Heart right ventricle (tissue), 16 donors: ENCODE measurements around the gene TPM1. TPM values are rescaled to one million over a fixed set of nuclear protein-coding genes. Genes with fewer than 3 reads are reported as not detected.

Experiments used
- ATAC-seq, 8 donors: fragments of 200-7000 bp; cut with Tn5 transposase; one replicate each; pipeline ENCODE4 v1.9.1; 2020; ENCODE audit warnings: mild to moderate bottlenecking in 8 of 8, moderate library complexity in 8 of 8, moderate number of reproducible peaks in 1 of 8
- DNase-seq, 2 donors: peaks; one replicate each; pipeline ENCODE4 v3.0.0-alpha.2; 2020
- H3K27ac ChIP-seq, 10 donors: fragments of 200-600 bp; sonication (generic) in 2 of 10; one replicate each; pipeline versions ENCODE4 v1.5.0 to v1.8.0; 2020 to 2022; ENCODE audit warnings: mild to moderate bottlenecking in 3 of 10
- H3K27me3 ChIP-seq, 7 donors: fragments of 200-600 bp; one replicate each; pipeline ENCODE4 v1.8.0; 2021 to 2022; ENCODE audit warnings: mild to moderate bottlenecking in 2 of 7
- H3K36me3 ChIP-seq, 9 donors: fragments of 200-600 bp; sonication (generic) in 1 of 9; one replicate each; pipeline versions ENCODE4 v1.5.0 to v1.8.0; 2020 to 2022; ENCODE audit warnings: mild to moderate bottlenecking in 2 of 9
- H3K4me1 ChIP-seq, 9 donors: fragments of 200-600 bp; sonication (generic) in 1 of 9; one replicate each; pipeline versions ENCODE4 v1.5.0 to v1.8.0; 2020 to 2022; ENCODE audit warnings: mild to moderate bottlenecking in 4 of 9
- H3K4me3 ChIP-seq, 10 donors: fragments of 200-600 bp; sonication (generic) in 2 of 10; one replicate each; pipeline versions ENCODE4 v1.5.0 to v1.8.0; 2020 to 2022; ENCODE audit warnings: mild to moderate bottlenecking in 7 of 10, moderate library complexity in 2 of 10
- H3K9me3 ChIP-seq, 11 donors: fragments of 200-600 bp in 10 of 11; sonication (generic) in 2 of 11; one replicate each; pipeline versions ENCODE4 v1.5.0 to v1.8.0; 2013 to 2022; ENCODE audit warnings: mild to moderate bottlenecking in 2 of 11, control low read depth in 1 of 11, moderate library complexity in 1 of 11
- CTCF ChIP-seq, 9 donors: fragments of 200-600 bp; sonication (generic) in 2 of 9; IDR thresholded peaks; one replicate each; pipeline versions ENCODE4 v1.5.0 to v1.8.0; 2021 to 2022; ENCODE audit warnings: antibody characterized with exemption in 9 of 9, mild to moderate bottlenecking in 5 of 9, moderate library complexity in 1 of 9
- WGBS, 2 donors: extraction: QIAGEN DNeasy Blood & Tissue Kit; methylation state at CpG; one replicate each; pipeline ENCODE4 v1.1.7; 2013; ENCODE audit warnings: inconsistent platforms in 1 of 2; 5-methylcytosine and 5-hydroxymethylcytosine counted together
- intact Hi-C, 10 donors: fragments of 100-400 bp; cut with DNase I; formaldehyde crosslinking; loops; one replicate each; pipeline versions ENCODE4 v1.11.1 to v1.14.2; 2022
- polyA plus RNA-seq, 2 donors: library from polyadenylated mRNA; stranded (reverse); fragments of 200-250 nt; gene quantifications; one replicate each; pipeline ENCODE4 v1.2.3, GENCODE V29; 2013
- total RNA-seq, 10 donors: library from RNA; stranded (reverse); fragmentation: NEBNext Ultra II Directional in 3 of 10; extraction: Animal tissue kit (Norgen Biotek cat#: 25700) in 3 of 10; gene quantifications; one replicate each; pipeline versions ENCODE4 v1.2.1 to v1.2.4, GENCODE V29; 2021 to 2023
- donor health status: Arrhythmogenic right ventricular cardiomyopathy.
- donor health status: ischemic (EF 13 %, LVEDD 7.1; RV severe dilation, severe dysfunction).
- donor health status: healthy with polysubstance abuse.
- donor health status: DM: no; HTN: yes; CAD: no.
- donor health status: DM: no; HTN: no; CAD: no.
- donor health status: ischemic (EF 25% LVEDD 6.9; RV normal size, moderate dysfunction).
- donor health status: ischemic (EF 25% LVEDD 5.7; RV mildly dilated, moderate dysfunction).
- donor health status: healthy.
- donor health status: DM: yes; HTN: yes; CAD: no.
- donor health status: Ischemic cardiomyopathy.
- donor health status: ischemic (EF 35%, LVEDD 5.7; RV mildly dilated, moderate dysfunction).
- donor health status: nonischemic (EF 11% LVEDD 7.7; RV severe dilation, severe dysfunction).
- donor health status: DM: yes; HTN: yes; CAD: no.
- donor health status: PGD.
- donor health status: ischemic (EF 29% LVEDD 5.4; RV normal size, mild dysfunction).
- donor health status: nonischemic (EF 23%, LVEDD 6.1; RV moderate dilation, normal function).

The TPM1 gene
- total and polyA plus RNA-seq, 12 donors, result 10,066 to 18,091 (median 14,403) TPM

GRCh38 chr15:63044645-63045464, 2.3 kb downstream of the TPM1 start:
- no peak for TF ChIP-seq CTCF (IDR thresholded peaks at IDR 0.05)
- Histone ChIP-seq H3K4me3 (peak overlapping the region; percentile 66 to 92 (median 80)), H3K4me1 (peaks cover 4 to 61% (median 31%) of the 10 kb centered on the region in 9 donors), H3K27ac (peak overlapping the region; percentile 90 to 100 (median 98)), H3K27me3 (peaks cover 0 to 74% (median 0%) of the 10 kb centered on the region in 7 donors), H3K36me3 (peaks cover 0 to 35% (median 26%) of the 10 kb centered on the region in 9 donors), H3K9me3 (no peaks in the 10 kb centered on the region)
- intact Hi-C loops, result loop anchor here in 9 of 10 donors (2.0 to 10.0 kb wide), 9 partner anchors 47 to 360 kb away; no protein-coding TSS in a partner anchor
- ATAC-seq, result peak in 4 of 8 donors; percentile 15 to 31 (median 24)
- 34 to 49% methylated on average over 6 of the region's 6 CpGs for WGBS, 2 donors
- DNase-seq, result peak in 1 of 2 donors; percentile 41

GRCh38 chr15:63045465-63045840, 2.9 kb downstream of the TPM1 start:
- ATAC-seq (no peak), DNase-seq (no peak)
- 26 to 43% methylated on average over 3 of the region's 3 CpGs for WGBS, 2 donors
- peaks cover 4 to 67% (median 37%) of the 10 kb centered on the region in 9 donors for H3K4me1 ChIP-seq
- peak overlapping the region; percentile 20 to 100 (median 98) for H3K27ac ChIP-seq
- H3K9me3 ChIP-seq, result no peaks in the 10 kb centered on the region
- peaks cover 0 to 69% (median 0%) of the 10 kb centered on the region in 7 donors for H3K27me3 ChIP-seq
- TF ChIP-seq CTCF (IDR thresholded peaks at IDR 0.05), result no peak
- H3K36me3 ChIP-seq, result peaks cover 0 to 41% (median 26%) of the 10 kb centered on the region in 9 donors
- H3K4me3 ChIP-seq, result peak overlapping the region; percentile 66 to 92 (median 80)
- intact Hi-C loops, result loop anchor here in 5 of 10 donors (2.0 to 10.0 kb wide), 7 partner anchors 47 to 359 kb away; no protein-coding TSS in a partner anchor

GRCh38 chr15:63045879-63046278, 3.3 kb downstream of the TPM1 start:
- TF ChIP-seq CTCF (IDR thresholded peaks at IDR 0.05), result no peak
- no peak for ATAC-seq
- H3K4me1 ChIP-seq, result peaks cover 4 to 68% (median 41%) of the 10 kb centered on the region in 9 donors
- intact Hi-C loops, result loop anchor here in 5 of 10 donors (2.0 to 10.0 kb wide), 7 partner anchors 46 to 359 kb away; no protein-coding TSS in a partner anchor
- DNase-seq, result no peak
- H3K27ac ChIP-seq, result peak overlapping the region in 9 of 10 donors; percentile 28 to 100 (median 98)
- no peaks in the 10 kb centered on the region for H3K9me3 ChIP-seq
- H3K4me3 ChIP-seq, result peak overlapping the region; percentile 66 to 92 (median 80)
- peaks cover 0 to 45% (median 29%) of the 10 kb centered on the region in 9 donors for H3K36me3 ChIP-seq
- peaks cover 0 to 64% (median 0%) of the 10 kb centered on the region in 7 donors for H3K27me3 ChIP-seq
- WGBS, 2 donors, result 57 to 62% methylated on average over 3 of the region's 3 CpGs

DNA sequence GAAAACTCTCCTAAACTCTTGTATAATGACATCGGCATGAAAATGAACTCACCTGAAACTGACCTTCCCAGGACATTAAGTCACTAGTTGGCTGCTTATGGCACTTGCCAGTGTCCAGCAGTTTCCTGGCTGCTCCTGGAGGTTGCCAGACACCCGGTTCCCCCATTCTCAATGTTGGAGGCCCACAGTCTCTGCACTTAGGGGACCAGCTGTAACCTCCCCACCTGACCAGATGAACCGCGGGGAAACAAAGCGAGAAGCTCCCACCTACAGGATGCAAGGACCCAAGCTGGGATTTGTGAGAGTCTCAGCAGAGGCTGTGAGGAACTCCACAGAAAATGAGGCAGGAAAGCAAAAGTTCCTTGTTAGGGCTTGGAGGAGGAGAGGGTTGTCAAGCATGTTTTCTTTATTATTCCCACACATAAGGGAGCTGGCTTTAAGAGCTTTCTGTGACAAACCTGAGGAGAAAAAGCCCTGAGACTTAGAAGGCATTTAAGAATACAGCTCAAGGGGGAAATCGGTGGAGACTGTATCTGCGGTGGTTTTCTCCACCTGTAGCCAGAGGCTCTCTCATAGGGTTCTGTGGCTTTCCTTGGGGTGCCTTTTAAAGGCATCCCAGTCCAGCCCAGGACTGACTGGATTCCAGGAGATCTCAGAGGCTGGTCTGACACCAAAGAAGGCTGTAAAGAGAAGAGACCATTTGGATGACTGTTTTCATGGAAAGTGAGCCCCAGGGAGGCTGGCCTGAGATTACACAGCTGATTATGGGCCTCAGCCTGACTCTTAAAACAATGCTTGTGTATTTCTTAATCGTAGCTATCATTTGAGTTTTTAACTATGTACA, 4.6 kb downstream of the TPM1 start:
- Histone ChIP-seq H3K9me3 (no peaks in the 10 kb centered on the region), H3K27ac (peak overlapping the region; percentile 88 to 99 (median 96)), H3K4me3 (peak overlapping the region; percentile 66 to 92 (median 81)), H3K27me3 (peaks cover 0 to 52% (median 0%) of the 10 kb centered on the region in 7 donors), H3K4me1 (peaks cover 12 to 69% (median 50%) of the 10 kb centered on the region in 9 donors), H3K36me3 (peaks cover 0 to 50% (median 30%) of the 10 kb centered on the region in 9 donors)
- intact Hi-C loops, result loop anchor here in 5 of 10 donors (5.0 to 10.0 kb wide), 6 partner anchors 45 to 358 kb away; no protein-coding TSS in a partner anchor
- WGBS, 2 donors, result 45 to 55% methylated on average over 8 of the region's 8 CpGs
- ATAC-seq (no peak), DNase-seq (no peak)
- no peak for TF ChIP-seq CTCF (IDR thresholded peaks at IDR 0.05)
